Right lobe of liver (tissue), 6 donors: ENCODE results near the gene KHDC4. TPM values are rescaled to one million over a fixed set of nuclear protein-coding genes. Genes with fewer than 3 reads are reported as not detected.

ENCODE experiments used
- ATAC-seq, 4 donors: fragments of 200-7000 bp; cut with Tn5 transposase; one replicate each; pipeline ENCODE4 v1.9.1; 2020; ENCODE audit warnings: mild to moderate bottlenecking in 4 of 4, moderate library complexity in 4 of 4
- DNase-seq, 3 donors: peaks; one replicate each; pipeline ENCODE4 v3.0.0-alpha.2; 2020
- H3K27ac ChIP-seq, 3 donors: fragments of 200-600 bp; one replicate each; pipeline ENCODE4 v1.8.0; 2022
- H3K27me3 ChIP-seq, 2 donors: fragments of 200-600 bp; one replicate each; pipeline ENCODE4 v1.8.0; 2022
- H3K36me3 ChIP-seq, 4 donors: fragments of 200-600 bp; sonication (generic) in 1 of 4; one replicate each; pipeline versions ENCODE4 v1.5.1 to v1.8.0; 2017 to 2022; ENCODE audit warnings: control low read depth in 1 of 4
- H3K4me1 ChIP-seq, 4 donors: fragments of 200-600 bp; sonication (generic) in 1 of 4; one replicate each; pipeline versions ENCODE4 v1.5.1 to v1.8.0; 2017 to 2022; ENCODE audit warnings: control low read depth in 1 of 4
- H3K4me3 ChIP-seq, 3 donors: fragments of 200-600 bp; one replicate each; pipeline ENCODE4 v1.8.0; 2022
- H3K9me3 ChIP-seq, 4 donors: fragments of 200-600 bp; sonication (generic) in 1 of 4; one replicate each; pipeline versions ENCODE4 v1.5.1 to v1.8.0; 2017 to 2022; ENCODE audit warnings: control low read depth in 1 of 4
- POLR2A ChIP-seq: fragments of 450-650 bp; IDR thresholded peaks from one replicate; pipeline ENCODE4 v1.6.1; 2017; ENCODE audit warnings: antibody characterized with exemption, mild to moderate bottlenecking
- WGBS: methylation state at CpG from one replicate; pipeline ENCODE4 v1.1.6; 2018; ENCODE audit warnings: low coverage, low lambda C conversion rate; ENCODE audit not compliant: insufficient coverage; ENCODE audit errors: missing lambda C conversion rate; 5-methylcytosine and 5-hydroxymethylcytosine counted together
- intact Hi-C, 2 donors: fragments of 100-400 bp; cut with DNase I; formaldehyde crosslinking; loops; one replicate each; pipeline versions ENCODE4 v1.11.2 to v1.14.1; 2022
- total RNA-seq, 6 experiments: library from RNA; depleted of rRNA in 2 of 6; stranded (reverse); fragments of >200 nt in 2 of 6; fragmentation: NEBNext Ultra II Directional in 3 of 6; extraction: Animal tissue kit (Norgen Biotek cat#: 25700) in 3 of 6; gene quantifications; one replicate each; pipeline versions ENCODE4 v1.1.0 to v1.2.4, GENCODE V29; 2016 to 2023
- TF ChIP-seq, protein P1 (sequence below), 4 donors: fragments of 200-600 bp in 3 of 4; fragments of 450-650 bp in 1 of 4; IDR thresholded peaks; one replicate each; pipeline versions ENCODE4 v1.5.1 to v1.8.0; 2016 to 2022; ENCODE audit warnings: antibody characterized with exemption in 4 of 4, mild to moderate bottlenecking in 2 of 4
- donor health status: DM: no; HTN: yes; CAD: no.
- donor health status: DM: no; HTN: no; CAD: no.
- donor health status: DM: no; HTN: no; CAD: no.
- donor health status: DM: no; HTN: yes; CAD: no.
- donor health status: DM: no; HTN: yes; CAD: no.

KHDC4 gene
- total RNA-seq, 6 experiments from 2014 or later, result 14.1 to 19.0 (median 17.2) TPM

DNA sequence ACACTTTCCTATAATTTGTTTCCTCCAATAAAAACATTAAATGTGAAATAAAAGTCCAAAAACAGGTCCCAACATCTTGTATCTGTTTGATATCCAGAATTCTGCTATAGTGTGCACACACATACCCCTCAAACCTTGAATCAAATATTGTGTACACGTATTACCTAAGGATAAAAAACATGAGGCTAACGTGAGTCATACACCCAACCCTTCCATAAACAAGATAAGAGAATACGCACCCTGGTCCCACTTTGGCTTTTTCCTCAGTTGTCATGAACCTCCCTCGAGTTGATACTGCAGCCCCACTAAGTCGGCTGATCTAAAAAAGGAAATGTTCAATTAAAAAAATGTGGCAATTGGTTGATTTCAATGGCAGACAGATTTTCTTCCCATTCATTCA lies 5.2 kb downstream of the KHDC4 start:
- Histone ChIP-seq H3K36me3 (peaks cover 15 to 85% (median 53%) of the 10 kb centered on the region in 4 donors), H3K27ac (no peak overlapping the region), H3K4me3 (no peak overlapping the region), H3K27me3 (no peaks in the 10 kb centered on the region), H3K9me3 (no peaks in the 10 kb centered on the region), H3K4me1 (peaks cover 0 to 30% (median 9%) of the 10 kb centered on the region in 4 donors)
- ATAC-seq (no peak), DNase-seq (no peak)
- intact Hi-C loops, result no loop called here
- TF ChIP-seq, protein P1, sequence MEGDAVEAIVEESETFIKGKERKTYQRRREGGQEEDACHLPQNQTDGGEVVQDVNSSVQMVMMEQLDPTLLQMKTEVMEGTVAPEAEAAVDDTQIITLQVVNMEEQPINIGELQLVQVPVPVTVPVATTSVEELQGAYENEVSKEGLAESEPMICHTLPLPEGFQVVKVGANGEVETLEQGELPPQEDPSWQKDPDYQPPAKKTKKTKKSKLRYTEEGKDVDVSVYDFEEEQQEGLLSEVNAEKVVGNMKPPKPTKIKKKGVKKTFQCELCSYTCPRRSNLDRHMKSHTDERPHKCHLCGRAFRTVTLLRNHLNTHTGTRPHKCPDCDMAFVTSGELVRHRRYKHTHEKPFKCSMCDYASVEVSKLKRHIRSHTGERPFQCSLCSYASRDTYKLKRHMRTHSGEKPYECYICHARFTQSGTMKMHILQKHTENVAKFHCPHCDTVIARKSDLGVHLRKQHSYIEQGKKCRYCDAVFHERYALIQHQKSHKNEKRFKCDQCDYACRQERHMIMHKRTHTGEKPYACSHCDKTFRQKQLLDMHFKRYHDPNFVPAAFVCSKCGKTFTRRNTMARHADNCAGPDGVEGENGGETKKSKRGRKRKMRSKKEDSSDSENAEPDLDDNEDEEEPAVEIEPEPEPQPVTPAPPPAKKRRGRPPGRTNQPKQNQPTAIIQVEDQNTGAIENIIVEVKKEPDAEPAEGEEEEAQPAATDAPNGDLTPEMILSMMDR (IDR thresholded peaks at IDR 0.05), result no peak
- no peak for TF ChIP-seq POLR2A
- 52% methylated on average over 5 of the region's 5 CpGs for WGBS

DNA sequence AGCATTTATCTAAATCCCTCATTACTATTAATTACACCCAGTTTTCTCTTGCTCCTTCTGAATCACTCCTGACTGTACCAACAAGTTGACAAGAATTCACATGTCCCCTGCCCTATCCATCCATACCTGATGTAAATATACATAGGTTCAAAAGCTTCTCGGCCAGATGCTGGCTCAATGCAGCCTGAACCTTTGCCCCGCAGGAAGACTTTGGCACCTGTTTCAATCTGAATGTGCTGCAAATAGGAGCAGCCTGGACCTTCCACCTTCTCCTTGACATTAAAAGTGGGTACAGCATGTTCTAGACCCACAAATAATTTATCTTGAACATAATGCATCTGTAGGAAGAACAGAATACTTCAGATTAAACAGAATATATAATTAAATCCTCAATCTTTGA lies 8.7 kb downstream of the KHDC4 start:
- intact Hi-C loops, result no loop called here
- no peak overlapping the region for H3K4me3 ChIP-seq
- DNase-seq (no peak), ATAC-seq (no peak)
- WGBS, result 68% methylated on average over 2 of the region's 2 CpGs
- H3K9me3 ChIP-seq, result no peaks in the 10 kb centered on the region
- no peak overlapping the region for H3K27ac ChIP-seq
- H3K27me3 ChIP-seq, result no peaks in the 10 kb centered on the region
- H3K36me3 ChIP-seq, result peaks cover 15 to 96% (median 61%) of the 10 kb centered on the region in 4 donors
- no peak for TF ChIP-seq POLR2A
- TF ChIP-seq, protein P1 (IDR thresholded peaks at IDR 0.05), result no peak
- H3K4me1 ChIP-seq, result no peaks in the 10 kb centered on the region

DNA sequence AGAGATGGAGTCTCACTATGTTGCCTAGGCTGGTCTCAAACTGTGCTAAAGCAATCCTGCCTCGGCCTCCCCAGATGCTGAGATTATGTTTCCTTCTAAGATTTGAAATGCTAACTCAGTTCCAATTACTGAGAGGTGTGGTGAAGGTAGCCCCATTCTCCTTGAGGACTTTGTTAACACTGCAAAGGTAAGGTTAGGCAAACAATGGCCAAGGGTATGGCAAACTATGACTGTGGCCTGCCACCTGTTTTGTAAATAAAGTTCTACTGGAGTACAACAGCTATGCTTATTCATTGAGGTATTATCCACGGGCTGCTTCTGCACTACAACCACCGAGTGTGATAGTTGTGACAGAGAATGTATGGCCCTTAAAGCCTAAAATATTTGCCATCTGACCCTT lies 13.5 kb downstream of the KHDC4 start:
- Histone ChIP-seq H3K4me1 (no peaks in the 10 kb centered on the region), H3K36me3 (peaks cover 20 to 98% (median 56%) of the 10 kb centered on the region in 4 donors), H3K27me3 (no peaks in the 10 kb centered on the region), H3K27ac (no peak overlapping the region), H3K9me3 (no peaks in the 10 kb centered on the region), H3K4me3 (no peak overlapping the region)
- TF ChIP-seq, protein P1 (IDR thresholded peaks at IDR 0.05), result no peak
- no peak for TF ChIP-seq POLR2A
- WGBS, result 93% methylated on average over 2 of the region's 3 CpGs
- intact Hi-C loops, result no loop called here
- ATAC-seq (no peak), DNase-seq (no peak)

DNA sequence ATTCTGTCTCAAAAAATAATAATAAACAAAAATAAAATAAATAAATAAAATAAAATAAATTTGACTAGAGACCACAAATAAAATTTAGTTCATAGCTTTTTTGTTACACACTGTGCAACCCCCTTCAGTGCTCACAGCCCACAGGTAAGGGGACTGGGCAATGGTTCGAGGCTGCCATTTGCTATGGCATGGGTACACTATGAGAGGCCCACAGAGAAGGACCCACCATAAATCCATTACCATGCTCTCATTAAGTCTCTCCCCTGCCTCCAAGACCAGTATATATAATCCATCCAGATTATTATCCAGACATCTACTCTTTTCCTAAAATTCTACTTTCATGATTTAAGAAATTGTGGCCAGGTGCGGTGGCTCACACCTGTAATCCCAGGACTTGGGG lies 14.4 kb downstream of the KHDC4 start:
- ATAC-seq, result no peak
- Histone ChIP-seq H3K27me3 (no peaks in the 10 kb centered on the region), H3K4me3 (no peak overlapping the region), H3K27ac (no peak overlapping the region), H3K9me3 (no peaks in the 10 kb centered on the region), H3K4me1 (no peaks in the 10 kb centered on the region), H3K36me3 (peaks cover 14 to 98% (median 56%) of the 10 kb centered on the region in 4 donors)
- intact Hi-C loops, result no loop called here
- 100% methylated on average over 2 of the region's 2 CpGs for WGBS
- no peak for DNase-seq
- TF ChIP-seq, protein P1 (IDR thresholded peaks at IDR 0.05), result no peak
- no peak for TF ChIP-seq POLR2A

DNA sequence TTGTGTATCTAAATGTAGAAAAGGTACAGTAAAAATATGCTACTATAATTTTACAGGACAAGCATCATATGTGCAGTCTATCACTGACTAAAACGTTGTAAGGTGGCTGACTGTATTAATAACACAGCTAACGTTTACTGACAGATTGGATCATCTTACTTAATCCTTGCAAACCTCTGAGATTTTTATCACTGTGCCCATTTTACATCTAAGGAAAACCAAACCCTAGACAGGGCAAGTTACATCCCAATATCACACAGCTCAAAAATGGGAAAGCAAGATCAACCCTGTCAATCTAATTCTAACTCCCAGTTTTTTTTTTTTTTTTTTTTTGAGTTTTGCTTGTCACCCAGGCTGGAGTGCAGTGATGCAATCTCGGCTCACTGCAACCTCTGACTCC lies 15.6 kb downstream of the KHDC4 start:
- H3K27ac ChIP-seq, result no peak overlapping the region
- no peaks in the 10 kb centered on the region for H3K9me3 ChIP-seq
- WGBS, result 62% methylated on average over 3 of the region's 3 CpGs
- peaks cover 14 to 98% (median 53%) of the 10 kb centered on the region in 4 donors for H3K36me3 ChIP-seq
- H3K4me1 ChIP-seq, result no peaks in the 10 kb centered on the region
- no peak for ATAC-seq
- no peak overlapping the region for H3K4me3 ChIP-seq
- no peaks in the 10 kb centered on the region for H3K27me3 ChIP-seq
- TF ChIP-seq, protein P1 (IDR thresholded peaks at IDR 0.05), result no peak
- TF ChIP-seq POLR2A, result no peak
- intact Hi-C loops, result no loop called here
- DNase-seq, result no peak
